H1 (cell line): ENCODE data around the gene ZBTB44. TPM values are rescaled to one million over a fixed set of nuclear protein-coding genes. Genes with fewer than 3 reads are reported as not detected.

Experiments used
- CTCF ChIA-PET: fragments of 300-600 bp; sonication (Branson Sonifier 250); formaldehyde crosslinking; loops from one replicate; lab custom pipeline; 2021; ENCODE audit not compliant: partially characterized antibody; lab: Charles Lee
- POLR2A ChIA-PET: fragments of 300-600 bp; sonication (Branson Sonifier 250); formaldehyde crosslinking; loops from one replicate; lab custom pipeline; 2021; ENCODE audit warnings: inconsistent platforms; ENCODE audit not compliant: partially characterized antibody; lab: Charles Lee
- DNase-seq, 2 experiments: peaks; one replicate each; pipeline versions ENCODE4 v3.0.0 to v3.0.0-alpha.2; 2010 to 2022; ENCODE audit warnings: low spot score in 2 of 2, low read depth in 1 of 2, mixed read lengths in 1 of 2
- FAIRE-seq: peaks from 2 replicates; lab custom pipeline; 2011; peaks lifted over from hg19 to GRCh38; lab: Jason Lieb, UNC
- H2AFZ ChIP-seq: 2 replicates; pipeline ENCODE4 v1.8.1; 2012; ENCODE audit warnings: low read length, inconsistent platforms
- H2AK5ac ChIP-seq: 2 replicates; pipeline ENCODE4 v1.6.1; 2013; ENCODE audit warnings: low read depth, low read length
- H2BK120ac ChIP-seq: replicated peaks from 2 replicates; pipeline ENCODE3; 2013; ENCODE audit warnings: low read depth, low read length, inconsistent platforms
- H2BK12ac ChIP-seq: 2 replicates; pipeline ENCODE4 v1.6.1; 2013; ENCODE audit warnings: low read depth, low read length
- H2BK15ac ChIP-seq: 2 replicates; pipeline ENCODE4 v1.6.1; 2013; ENCODE audit warnings: low read length
- H2BK20ac ChIP-seq: 2 replicates; pipeline ENCODE4 v1.6.1; 2013; ENCODE audit warnings: low read length
- H2BK5ac ChIP-seq: 2 replicates; pipeline ENCODE4 v1.6.1; 2013; ENCODE audit warnings: low read depth, low read length
- H3K14ac ChIP-seq: 2 replicates; pipeline ENCODE4 v1.6.1; 2013; ENCODE audit warnings: inconsistent platforms; ENCODE audit not compliant: insufficient read length
- H3K18ac ChIP-seq: 2 replicates; pipeline ENCODE4 v1.6.1; 2013; ENCODE audit warnings: low read length; ENCODE audit errors: extremely low read depth
- H3K23ac ChIP-seq: 2 replicates; pipeline ENCODE4 v1.6.1; 2013; ENCODE audit warnings: inconsistent platforms; ENCODE audit not compliant: insufficient read length
- H3K23me2 ChIP-seq: 2 replicates; pipeline ENCODE4 v1.6.1; 2013; ENCODE audit warnings: low read depth, low read length
- H3K27ac ChIP-seq: 2 replicates; pipeline ENCODE4 v1.6.1; 2011; ENCODE audit warnings: low read depth, low read length, inconsistent platforms
- H3K27me3 ChIP-seq, 4 experiments: replicated peaks in 1 of 4; 1 replicate in 1 of 4; 2 replicates in 3 of 4; pipeline versions ENCODE4 v1.6.1 to v1.8.1; 2011 to 2013; ENCODE audit warnings: low read length in 3 of 4, mild to moderate bottlenecking in 3 of 4, inconsistent platforms in 2 of 4, mixed read lengths in 2 of 4, moderate library complexity in 1 of 4; ENCODE audit not compliant: control insufficient read depth in 3 of 4, insufficient read depth in 3 of 4; ENCODE audit errors: extremely low read depth in 1 of 4
- H3K36me3 ChIP-seq, 4 experiments: 2 replicates each; pipeline versions ENCODE4 v1.6.1 to v1.8.1; 2011 to 2013; ENCODE audit warnings: mild to moderate bottlenecking in 4 of 4, low read length in 3 of 4, moderate library complexity in 2 of 4, control low read depth in 1 of 4, inconsistent platforms in 1 of 4; ENCODE audit not compliant: insufficient read depth in 4 of 4, control insufficient read depth in 2 of 4
- H3K4ac ChIP-seq: replicated peaks from 2 replicates; pipeline ENCODE3; 2013; ENCODE audit warnings: low read length, low read depth, mixed read lengths, inconsistent platforms; ENCODE audit not compliant: insufficient read length
- H3K4me1 ChIP-seq, 4 experiments: replicated peaks in 1 of 4; 1 replicate in 1 of 4; 2 replicates in 3 of 4; pipeline versions ENCODE4 v1.6.1 to v1.8.1; 2011 to 2013; ENCODE audit warnings: low read length in 3 of 4, inconsistent platforms in 2 of 4, mixed read lengths in 1 of 4; ENCODE audit not compliant: insufficient read depth in 4 of 4, control insufficient read depth in 3 of 4
- H3K4me2 ChIP-seq, 2 experiments: 2 replicates each; pipeline versions ENCODE4 v1.6.1 to v1.8.1; 2011 to 2013; ENCODE audit warnings: low read depth in 2 of 2, low read length in 2 of 2, control low read depth in 1 of 2, inconsistent platforms in 1 of 2, mild to moderate bottlenecking in 1 of 2; ENCODE audit not compliant: insufficient read depth in 1 of 2
- H3K4me3 ChIP-seq, 4 experiments: fragments of 200-600, 300-600 bp in 1 of 4; sonication (generic), shearing (Covaris generic), sonication (Bioruptor Twin) in 1 of 4; 2 replicates each; pipeline versions ENCODE4 v1.5.1 to v1.8.1; 2011 to 2016; ENCODE audit warnings: low read length in 4 of 4, low read depth in 3 of 4, control low read depth in 2 of 4, inconsistent platforms in 2 of 4, mild to moderate bottlenecking in 2 of 4, mixed read lengths in 1 of 4, moderate library complexity in 1 of 4; ENCODE audit not compliant: insufficient read depth in 2 of 4; ENCODE audit errors: extremely low read depth in 1 of 4
- H3K56ac ChIP-seq: replicated peaks from 2 replicates; pipeline ENCODE3; 2013; ENCODE audit warnings: low read depth, mild to moderate bottlenecking, mixed read lengths, low read length, inconsistent platforms; ENCODE audit not compliant: insufficient read length
- H3K79me1 ChIP-seq: 2 replicates; pipeline ENCODE4 v1.6.1; 2013; ENCODE audit warnings: low read depth, low read length, control low read depth
- H3K79me2 ChIP-seq, 2 experiments: 2 replicates each; pipeline versions ENCODE4 v1.6.1 to v1.8.1; 2012 to 2013; ENCODE audit warnings: low read length in 2 of 2, mild to moderate bottlenecking in 2 of 2, inconsistent platforms in 1 of 2; ENCODE audit not compliant: insufficient read depth in 2 of 2, control insufficient read depth in 1 of 2
- H3K9ac ChIP-seq, 4 experiments: replicated peaks in 1 of 4; 1 replicate in 1 of 4; 2 replicates in 3 of 4; pipeline versions ENCODE4 v1.6.1 to v1.8.1; 2011 to 2013; ENCODE audit warnings: low read depth in 3 of 4, low read length in 3 of 4, control low read depth in 2 of 4, mild to moderate bottlenecking in 2 of 4, moderate library complexity in 2 of 4, inconsistent platforms in 1 of 4; ENCODE audit errors: extremely low read depth in 1 of 4
- H3K9me3 ChIP-seq, 2 experiments: 2 replicates each; pipeline versions ENCODE4 v1.6.1 to v1.8.1; 2012 to 2013; ENCODE audit warnings: mild to moderate bottlenecking in 2 of 2, moderate library complexity in 2 of 2, control low read depth in 1 of 2, inconsistent platforms in 1 of 2, low read depth in 1 of 2, low read length in 1 of 2, mixed read lengths in 1 of 2; ENCODE audit not compliant: insufficient read depth in 2 of 2
- H4K20me1 ChIP-seq, 2 experiments: replicated peaks in 1 of 2; 2 replicates each; pipeline versions ENCODE3 to v1.8.1; 2011 to 2013; ENCODE audit warnings: inconsistent platforms in 2 of 2, low read length in 2 of 2, mild to moderate bottlenecking in 1 of 2; ENCODE audit not compliant: insufficient read depth in 2 of 2, control insufficient read depth in 1 of 2
- H4K5ac ChIP-seq: 2 replicates; pipeline ENCODE4 v1.6.1; 2013; ENCODE audit warnings: low read length, low read depth, mixed read lengths, inconsistent platforms; ENCODE audit not compliant: insufficient read length
- H4K8ac ChIP-seq: 2 replicates; pipeline ENCODE4 v1.8.0; 2013; ENCODE audit warnings: mild to moderate bottlenecking, moderate library complexity, low read length, inconsistent platforms; ENCODE audit not compliant: insufficient read depth; ENCODE audit errors: extremely low read depth
- H4K91ac ChIP-seq: replicated peaks from 2 replicates; pipeline ENCODE3; 2013; ENCODE audit warnings: low read length, mixed read lengths, inconsistent platforms; ENCODE audit not compliant: insufficient read length
- BACH1 ChIP-seq: IDR thresholded peaks from 2 replicates; pipeline ENCODE4 v1.6.1; 2012; ENCODE audit warnings: low read length, improper control_type of control experiment
- BCL11A ChIP-seq, 2 experiments: IDR thresholded peaks; one replicate each; pipeline ENCODE4 v1.6.1; 2011; ENCODE audit warnings: low read depth in 2 of 2, low read length in 2 of 2, mild to moderate bottlenecking in 2 of 2
- CBX5 ChIP-seq: fragments of 300-800, 300-1000 bp; sonication (generic); IDR thresholded peaks from 2 replicates; pipeline ENCODE4 v1.7.1; 2016; ENCODE audit warnings: antibody characterized with exemption, low read length, low read depth
- EGR1 ChIP-seq: IDR thresholded peaks from 2 replicates; pipeline ENCODE4 v1.6.1; 2011; ENCODE audit warnings: low read depth, low read length, borderline replicate concordance
- KDM4A ChIP-seq: IDR thresholded peaks from one replicate; pipeline ENCODE4 v1.7.1; 2012; ENCODE audit warnings: low read depth, mild to moderate bottlenecking, moderate library complexity, low read length, inconsistent platforms; ENCODE audit not compliant: severe bottlenecking
- MAX ChIP-seq: IDR thresholded peaks from 2 replicates; pipeline ENCODE4 v1.6.1; 2012; ENCODE audit warnings: inconsistent platforms
- POLR2AphosphoS5 ChIP-seq: IDR thresholded peaks from 2 replicates; pipeline ENCODE4 v1.6.1; 2011; ENCODE audit warnings: low read depth, low read length
- SAP30 ChIP-seq: fragments of 300-600 bp; sonication (generic); IDR thresholded peaks from 2 replicates; pipeline ENCODE4 v1.7.1; 2012; ENCODE audit warnings: low read length, moderate library complexity, mild to moderate bottlenecking, inconsistent platforms; ENCODE audit not compliant: insufficient read depth, insufficient replicate concordance
- SP2 ChIP-seq: IDR thresholded peaks from 2 replicates; pipeline ENCODE4 v1.6.1; 2012; ENCODE audit warnings: mild to moderate bottlenecking, low read length, inconsistent platforms
- TAF1 ChIP-seq: IDR thresholded peaks from 2 replicates; pipeline ENCODE4 v1.6.1; 2011; ENCODE audit warnings: mild to moderate bottlenecking, low read depth, low read length
- TEAD4 ChIP-seq: IDR thresholded peaks from 2 replicates; pipeline ENCODE4 v1.6.1; 2012; ENCODE audit warnings: low read depth, low read length, inconsistent platforms, mixed read lengths
- YY1 ChIP-seq: IDR thresholded peaks from 2 replicates; pipeline ENCODE4 v1.6.1; 2011; ENCODE audit warnings: low read depth, mild to moderate bottlenecking, low read length
- WGBS, 2 experiments: shearing (Covaris generic) in 1 of 2; methylation state at CpG; one replicate each; pipeline versions ENCODE4 v1.1.6 to v1.1.7; 2013 to 2015; ENCODE audit warnings: low lambda C conversion rate in 2 of 2, mixed read lengths in 2 of 2, inconsistent platforms in 1 of 2, low coverage in 1 of 2, missing lambda C conversion rate in 1 of 2; ENCODE audit not compliant: insufficient replicate concordance in 2 of 2, insufficient coverage in 1 of 2, insufficient read length in 1 of 2; ENCODE audit errors: extremely low coverage in 1 of 2, missing lambda C conversion rate in 1 of 2; 5-methylcytosine and 5-hydroxymethylcytosine counted together
- polyA plus RNA-seq, 7 experiments: library from polyadenylated mRNA; depleted of rRNA in 3 of 7; stranded (reverse) in 5 of 7; unstranded in 2 of 7; fragments of >200 nt in 5 of 7; fragments of 200-250 nt in 2 of 7; gene quantifications; 1 replicate in 5 of 7; 2 replicates in 1 of 7; 4 replicates in 1 of 7; pipeline versions ENCODE4 v1.2.1 to v1.2.3, GENCODE V29; 2011 to 2013; ENCODE audit warnings: missing spikeins in 2 of 7, mixed read lengths in 2 of 7
- total RNA-seq: library from RNA; stranded (reverse); fragmentation: NEBNext Ultra II Directional; extraction: Animal tissue kit (Norgen Biotek cat#: 25700); gene quantifications from 2 replicates; pipeline ENCODE4 v1.2.1, GENCODE V29; 2021

The ZBTB44 gene
- total and polyA plus RNA-seq, 2 of the 8 experiments (the other 6 are each of a cell fraction or from before 2014, with no cell fraction given) = 37.2 to 158 TPM

GRCh38 chr11:130262424-130262823, 52.3 kb downstream of the ZBTB44 start:
- H2BK5ac ChIP-seq = no peak overlapping the region
- H3K56ac ChIP-seq = no peak overlapping the region
- no peak overlapping the region for H2BK12ac ChIP-seq
- DNase-seq (no peak), FAIRE-seq (no peak)
- H4K20me1 ChIP-seq = peaks cover 0 to 4% of the 10 kb centered on the region in 2 experiments
- POLR2A ChIA-PET = interaction anchor here (1.1 to 1.9 kb wide), 2 partner anchors 11 to 17 kb away, joined by 4 read pairs; no protein-coding TSS in a partner anchor
- CTCF ChIA-PET = interaction anchor here (0.7 to 1.4 kb wide), 4 partner anchors 9 to 154 kb away, joined by 3 to 4 read pairs (median 3); no protein-coding TSS in a partner anchor
- no peaks in the 10 kb centered on the region for H3K23me2 ChIP-seq
- no peaks in the 10 kb centered on the region for H3K27me3 ChIP-seq
- H3K79me1 ChIP-seq = no peaks in the 10 kb centered on the region
- no peaks in the 10 kb centered on the region; a peak in 1 of 4 replicates for H3K9me3 ChIP-seq
- TF ChIP-seq BCL11A (IDR thresholded peaks at IDR 0.05; ENCODE audit: low read depth in 2 of 2, low read length in 2 of 2) (no peak), SP2 (no peak), SAP30 (no peak), CBX5 (no peak), KDM4A (no peak), EGR1 (no peak), MAX (no peak), BACH1 (no peak), POLR2AphosphoS5 (no peak), YY1 (no peak), TEAD4 (no peak), TAF1 (no peak)
- no peak overlapping the region for H3K27ac ChIP-seq
- 88% methylated on average over 4 of the region's 4 CpGs; no CpG with 5 or more reads in 1 of the 2 experiments for WGBS, 2 experiments
- no peak overlapping the region for H3K23ac ChIP-seq
- H2AK5ac ChIP-seq = no peak overlapping the region
- H3K36me3 ChIP-seq = peaks cover 4 to 44% (median 23%) of the 10 kb centered on the region in 4 experiments; a peak in 7 of 8 replicates
- H3K4me2 ChIP-seq = no peak overlapping the region
- no peak overlapping the region for H2BK120ac ChIP-seq
- H3K79me2 ChIP-seq = peaks cover 3 to 83% of the 10 kb centered on the region in 2 experiments; a peak in 2 of 4 replicates
- no peak overlapping the region for H3K9ac ChIP-seq
- H3K18ac ChIP-seq = no peak overlapping the region
- no peak overlapping the region for H4K5ac ChIP-seq
- H3K4me3 ChIP-seq = no peak overlapping the region
- H2BK15ac ChIP-seq = no peak overlapping the region
- H3K4ac ChIP-seq = no peak overlapping the region
- H4K91ac ChIP-seq = no peak overlapping the region
- no peak overlapping the region for H4K8ac ChIP-seq
- H2BK20ac ChIP-seq = no peak overlapping the region
- no peak overlapping the region for H3K14ac ChIP-seq
- H2AFZ ChIP-seq = no peak overlapping the region
- H3K4me1 ChIP-seq = no peaks in the 10 kb centered on the region
